ENCODE measurements around the gene MYBBP1A. TPM values are rescaled to one million over a fixed set of nuclear protein-coding genes. Genes with fewer than 3 reads are reported as not detected.

MYBBP1A gene
- total and polyA plus RNA-seq, 9 of the 15 experiments (the other 6 are each of a cell fraction or from before 2014, with no cell fraction given) = 2.0 to 114 (median 47.2) TPM

DNA sequence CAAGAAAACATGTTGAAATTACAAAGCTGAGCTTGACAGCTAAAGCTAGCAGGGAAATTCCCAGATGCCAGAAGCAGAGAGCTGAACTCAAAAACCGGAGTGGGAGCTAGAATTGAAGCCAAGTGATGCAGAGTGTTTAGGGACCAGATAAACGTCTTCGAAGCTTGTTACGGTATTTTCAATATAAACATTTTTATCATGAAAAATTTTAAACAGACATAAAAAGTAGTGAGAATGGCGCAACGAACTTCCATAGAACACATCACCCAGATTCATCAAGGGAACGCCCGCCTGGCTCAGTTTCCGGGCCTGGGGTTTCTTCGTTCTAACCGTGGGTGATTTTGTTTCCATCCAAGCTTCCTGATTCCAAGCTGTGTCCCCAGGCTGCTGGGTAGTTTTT is 38.4 kb downstream of the MYBBP1A start:
- Histone ChIP-seq H3K9me1 (ENCODE audit: control insufficient read depth, insufficient read depth, low read length) (no peaks in the 10 kb centered on the region), H2AFZ (ENCODE audit: low read depth, low read length) (no peak overlapping the region), H3K27me3 (ENCODE audit: control insufficient read depth in 2 of 2, insufficient read depth in 2 of 2, low read length in 2 of 2) (peaks cover 9 to 60% of the 10 kb centered on the region in 2 experiments; a peak in 3 of 5 replicates), H3K4me2 (ENCODE audit: insufficient read depth, low read length) (no peak overlapping the region), H3K9ac (ENCODE audit: insufficient read depth in 1 of 2, low read depth in 2 of 2, low read length in 2 of 2) (no peak overlapping the region), H3K27ac (ENCODE audit: extremely low read depth, low read depth, low read length) (no peak overlapping the region), H3K9me3 (replicated peaks; ENCODE audit: control insufficient read depth, insufficient read depth, low read depth, low read length) (no peaks in the 10 kb centered on the region), H3K36me3 (ENCODE audit: control insufficient read depth, insufficient read depth, low read length) (no peaks in the 10 kb centered on the region), H3K4me3 (no peak overlapping the region), H3K79me2 (ENCODE audit: control insufficient read depth, insufficient read depth, low read length) (no peaks in the 10 kb centered on the region), H3K4me1 (replicated peaks in 1 of 2; ENCODE audit: control insufficient read depth in 2 of 2, insufficient read depth in 2 of 2, low read length in 2 of 2) (peaks cover 0 to 29% of the 10 kb centered on the region in 2 experiments; a peak in 2 of 5 replicates), H4K20me1 (replicated peaks; ENCODE audit: control insufficient read depth, insufficient read depth, low read length) (peaks cover 3% of the 10 kb centered on the region; the same call in 1 of the 2 replicates)
- CTCF ChIA-PET (ENCODE audit: low intra/inter-chr PET ratio) = no interaction called here
- ATAC-seq (no peak), FAIRE-seq (no peak), DNase-seq (ENCODE audit: extremely low read depth in 1 of 4, low spot score in 3 of 4) (no peak)
- intact Hi-C loops (cut with micrococcal nuclease) (no loop called here), in situ Hi-C loops (cut with MboI) (no loop called here)
- 14% methylated on average over 11 of the region's 11 CpGs for WGBS (ENCODE audit: insufficient coverage, low coverage, missing lambda C conversion rate)
- POLR2A ChIA-PET = interaction anchor here (0.5 to 1.4 kb wide), 3 partner anchors 11 to 70 kb away, joined by 3 read pairs; no protein-coding TSS in a partner anchor
- BruUV-seq (replicated peaks) = no TSS peak
- TF ChIP-seq MTA2 (IDR thresholded peaks at IDR 0.05; ENCODE audit: low read depth) (no peak), ILF3 (IDR thresholded peaks at IDR 0.05; ENCODE audit: borderline replicate concordance) (no peak), PHB (CRISPR knock-in tag; IDR thresholded peaks at IDR 0.05) (no peak), NR1H2 (CRISPR knock-in tag; IDR thresholded peaks at IDR 0.05) (no peak), ZBED1 (IDR thresholded peaks at IDR 0.05) (no peak), RNF2 (IDR thresholded peaks at IDR 0.05) (no peak), MIER1 (IDR thresholded peaks at IDR 0.05; ENCODE audit: low read depth) (no peak), BMI1 (IDR thresholded peaks at IDR 0.05; ENCODE audit: low read length) (no peak), RBM17 (IDR thresholded peaks at IDR 0.05; ENCODE audit: borderline replicate concordance, low read depth, low read length) (no peak), RBM34 (IDR thresholded peaks at IDR 0.05; ENCODE audit: borderline replicate concordance, insufficient read depth, low read length) (no peak), KDM1A (IDR thresholded peaks at IDR 0.05) (no peak), CBX3 (IDR thresholded peaks at IDR 0.05; ENCODE audit: borderline replicate concordance in 1 of 2, low read length in 2 of 2) (no peak)
- TF ChIP-seq, protein P1, sequence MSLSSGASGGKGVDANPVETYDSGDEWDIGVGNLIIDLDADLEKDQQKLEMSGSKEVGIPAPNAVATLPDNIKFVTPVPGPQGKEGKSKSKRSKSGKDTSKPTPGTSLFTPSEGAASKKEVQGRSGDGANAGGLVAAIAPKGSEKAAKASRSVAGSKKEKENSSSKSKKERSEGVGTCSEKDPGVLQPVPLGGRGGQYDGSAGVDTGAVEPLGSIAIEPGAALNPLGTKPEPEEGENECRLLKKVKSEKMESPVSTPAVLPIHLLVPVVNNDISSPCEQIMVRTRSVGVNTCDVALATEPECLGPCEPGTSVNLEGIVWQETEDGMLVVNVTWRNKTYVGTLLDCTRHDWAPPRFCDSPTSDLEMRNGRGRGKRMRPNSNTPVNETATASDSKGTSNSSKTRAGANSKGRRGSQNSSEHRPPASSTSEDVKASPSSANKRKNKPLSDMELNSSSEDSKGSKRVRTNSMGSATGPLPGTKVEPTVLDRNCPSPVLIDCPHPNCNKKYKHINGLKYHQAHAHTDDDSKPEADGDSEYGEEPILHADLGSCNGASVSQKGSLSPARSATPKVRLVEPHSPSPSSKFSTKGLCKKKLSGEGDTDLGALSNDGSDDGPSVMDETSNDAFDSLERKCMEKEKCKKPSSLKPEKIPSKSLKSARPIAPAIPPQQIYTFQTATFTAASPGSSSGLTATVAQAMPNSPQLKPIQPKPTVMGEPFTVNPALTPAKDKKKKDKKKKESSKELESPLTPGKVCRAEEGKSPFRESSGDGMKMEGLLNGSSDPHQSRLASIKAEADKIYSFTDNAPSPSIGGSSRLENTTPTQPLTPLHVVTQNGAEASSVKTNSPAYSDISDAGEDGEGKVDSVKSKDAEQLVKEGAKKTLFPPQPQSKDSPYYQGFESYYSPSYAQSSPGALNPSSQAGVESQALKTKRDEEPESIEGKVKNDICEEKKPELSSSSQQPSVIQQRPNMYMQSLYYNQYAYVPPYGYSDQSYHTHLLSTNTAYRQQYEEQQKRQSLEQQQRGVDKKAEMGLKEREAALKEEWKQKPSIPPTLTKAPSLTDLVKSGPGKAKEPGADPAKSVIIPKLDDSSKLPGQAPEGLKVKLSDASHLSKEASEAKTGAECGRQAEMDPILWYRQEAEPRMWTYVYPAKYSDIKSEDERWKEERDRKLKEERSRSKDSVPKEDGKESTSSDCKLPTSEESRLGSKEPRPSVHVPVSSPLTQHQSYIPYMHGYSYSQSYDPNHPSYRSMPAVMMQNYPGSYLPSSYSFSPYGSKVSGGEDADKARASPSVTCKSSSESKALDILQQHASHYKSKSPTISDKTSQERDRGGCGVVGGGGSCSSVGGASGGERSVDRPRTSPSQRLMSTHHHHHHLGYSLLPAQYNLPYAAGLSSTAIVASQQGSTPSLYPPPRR (CRISPR knock-in tag; IDR thresholded peaks at IDR 0.05; ENCODE audit: borderline replicate concordance) = no peak
- TF ChIP-seq, protein P2, sequence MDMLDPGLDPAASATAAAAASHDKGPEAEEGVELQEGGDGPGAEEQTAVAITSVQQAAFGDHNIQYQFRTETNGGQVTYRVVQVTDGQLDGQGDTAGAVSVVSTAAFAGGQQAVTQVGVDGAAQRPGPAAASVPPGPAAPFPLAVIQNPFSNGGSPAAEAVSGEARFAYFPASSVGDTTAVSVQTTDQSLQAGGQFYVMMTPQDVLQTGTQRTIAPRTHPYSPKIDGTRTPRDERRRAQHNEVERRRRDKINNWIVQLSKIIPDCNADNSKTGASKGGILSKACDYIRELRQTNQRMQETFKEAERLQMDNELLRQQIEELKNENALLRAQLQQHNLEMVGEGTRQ (CRISPR knock-in tag; IDR thresholded peaks at IDR 0.05) = no peak
- TF ChIP-seq, protein P3, sequence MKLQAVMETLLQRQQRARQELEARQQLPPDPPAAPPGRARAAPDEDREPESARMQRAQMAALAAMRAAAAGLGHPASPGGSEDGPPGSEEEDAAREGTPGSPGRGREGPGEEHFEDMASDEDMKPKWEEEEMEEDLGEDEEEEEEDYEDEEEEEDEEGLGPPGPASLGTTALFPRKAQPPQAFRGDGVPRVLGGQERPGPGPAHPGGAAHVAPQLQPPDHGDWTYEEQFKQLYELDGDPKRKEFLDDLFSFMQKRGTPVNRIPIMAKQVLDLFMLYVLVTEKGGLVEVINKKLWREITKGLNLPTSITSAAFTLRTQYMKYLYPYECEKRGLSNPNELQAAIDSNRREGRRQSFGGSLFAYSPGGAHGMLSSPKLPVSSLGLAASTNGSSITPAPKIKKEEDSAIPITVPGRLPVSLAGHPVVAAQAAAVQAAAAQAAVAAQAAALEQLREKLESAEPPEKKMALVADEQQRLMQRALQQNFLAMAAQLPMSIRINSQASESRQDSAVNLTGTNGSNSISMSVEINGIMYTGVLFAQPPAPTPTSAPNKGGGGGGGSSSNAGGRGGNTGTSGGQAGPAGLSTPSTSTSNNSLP (IDR thresholded peaks at IDR 0.05; ENCODE audit: borderline replicate concordance, low read depth, low read length) = no peak

Data from K562 (cell line).